ENCODE results near the gene PMEPA1.
A peak's percentile ranks its signal among the peaks of the same experiment; 100 is the strongest.

The PMEPA1 gene, protein sequence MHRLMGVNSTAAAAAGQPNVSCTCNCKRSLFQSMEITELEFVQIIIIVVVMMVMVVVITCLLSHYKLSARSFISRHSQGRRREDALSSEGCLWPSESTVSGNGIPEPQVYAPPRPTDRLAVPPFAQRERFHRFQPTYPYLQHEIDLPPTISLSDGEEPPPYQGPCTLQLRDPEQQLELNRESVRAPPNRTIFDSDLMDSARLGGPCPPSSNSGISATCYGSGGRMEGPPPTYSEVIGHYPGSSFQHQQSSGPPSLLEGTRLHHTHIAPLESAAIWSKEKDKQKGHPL

DNA sequence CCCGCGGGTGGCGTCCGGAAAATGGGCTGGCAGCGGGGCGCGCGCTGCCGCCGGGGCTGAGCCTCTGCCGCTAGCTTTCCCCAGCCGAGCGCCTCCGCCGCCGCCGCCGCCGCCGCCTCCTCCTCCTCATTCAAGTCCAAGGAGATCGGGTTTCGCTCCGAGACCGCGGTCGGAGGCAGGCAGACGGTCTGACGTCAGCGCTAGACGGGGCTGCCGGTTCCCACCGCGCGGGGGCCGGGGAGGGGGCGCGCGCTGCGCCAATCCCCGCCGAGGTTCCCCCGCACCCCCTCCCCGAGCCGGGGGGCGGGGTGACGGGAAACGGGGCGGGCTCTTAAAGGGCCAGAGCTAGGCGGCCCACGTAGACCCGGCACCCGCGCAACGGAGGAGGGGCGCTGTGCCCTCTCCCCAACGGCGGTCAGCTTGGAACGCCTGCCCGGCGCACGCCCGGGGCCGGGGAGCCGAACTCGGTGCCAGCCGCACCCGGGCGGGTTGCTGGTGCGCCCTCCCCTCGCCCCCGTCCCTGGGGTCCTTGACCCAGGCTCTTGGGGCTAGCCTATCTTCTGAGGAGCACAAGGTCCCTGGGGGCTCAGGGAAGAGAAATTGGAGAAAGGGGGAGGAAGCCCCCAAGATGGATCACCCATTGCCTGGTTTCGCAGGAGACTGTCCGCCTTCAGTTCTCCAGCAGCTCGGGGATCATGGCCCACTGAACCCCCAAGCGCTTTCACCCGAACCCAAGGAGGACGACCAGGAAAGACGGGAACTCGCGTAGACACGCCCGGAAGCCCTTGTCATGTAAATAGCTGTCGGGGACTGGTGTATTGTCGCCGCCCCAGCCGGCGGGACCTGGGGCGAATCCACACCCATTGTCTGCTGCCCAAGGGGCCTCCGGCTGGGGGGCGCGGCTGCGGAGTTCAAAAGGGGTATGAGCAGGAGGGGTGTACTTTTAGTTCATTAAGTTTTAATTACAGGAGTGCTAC, at the start of gene PMEPA1:
Gene PMEPA1, minus strand, starts transcription at position 193 of the 977 bp plus-strand sequence. CDS start 433 bp downstream, outside the sequence.
- DNase-seq, result peak; percentile 94 to 95

DNA sequence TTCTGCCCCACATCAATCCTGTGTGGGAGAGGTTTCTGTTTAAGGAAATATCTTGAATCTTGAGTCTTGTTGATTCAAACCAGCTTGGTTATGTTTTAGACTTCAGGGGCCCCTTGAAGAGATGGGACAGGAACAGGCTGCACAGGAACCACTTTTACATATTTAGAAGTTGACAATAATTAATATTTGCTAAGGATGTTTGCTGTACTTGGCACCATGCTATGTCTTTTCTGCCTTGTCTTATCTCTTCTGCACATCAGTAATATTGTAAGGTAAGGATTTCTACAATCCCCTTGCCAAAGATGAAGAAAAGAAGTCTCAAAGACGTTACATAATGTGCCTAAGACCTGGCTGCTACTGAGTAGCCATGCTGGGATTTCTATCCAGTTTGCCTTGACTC, 48.0 kb upstream of the PMEPA1 start:
- DNase-seq, result no peak

DNA sequence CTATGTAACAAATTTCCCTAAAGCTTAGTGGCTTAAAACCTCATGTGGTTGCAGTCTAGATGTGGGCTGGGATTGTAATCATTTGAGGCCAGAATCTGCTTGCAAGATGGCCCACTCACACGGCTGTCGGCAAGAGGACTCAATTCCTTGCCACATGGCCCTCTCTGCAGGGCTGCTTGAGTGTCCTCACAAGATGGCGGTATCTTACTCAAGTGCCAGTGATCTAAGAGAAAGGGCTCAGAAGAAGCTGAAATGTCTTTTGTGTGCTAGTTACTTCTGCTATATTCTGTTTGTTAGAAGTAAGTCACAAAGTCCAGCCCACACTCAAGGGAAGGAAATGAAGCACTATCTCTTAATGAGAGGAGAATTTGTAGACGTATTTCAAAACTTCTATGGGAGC, 47.1 kb upstream of the PMEPA1 start:
- no peak for DNase-seq

DNA sequence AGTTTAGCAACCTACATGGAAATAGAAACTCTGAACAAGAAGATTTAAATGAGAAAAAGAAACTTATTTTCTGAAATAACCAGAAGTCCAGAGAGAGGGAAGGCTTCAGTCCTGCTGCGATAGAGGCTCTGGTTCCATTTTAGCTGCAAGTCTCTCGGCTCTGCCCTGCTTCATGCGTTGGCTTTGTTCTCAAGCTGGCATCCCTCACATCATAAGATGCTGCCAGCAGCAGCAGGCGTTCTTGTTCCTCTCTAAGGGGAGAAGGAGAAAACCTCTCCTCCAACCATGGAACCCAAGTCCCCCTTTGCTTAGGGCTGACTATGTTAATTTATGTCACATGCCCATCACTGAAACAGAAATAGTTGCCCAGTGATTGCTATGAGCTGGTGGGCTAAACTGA, 46.4 kb upstream of the PMEPA1 start:
- no peak for DNase-seq

DNA sequence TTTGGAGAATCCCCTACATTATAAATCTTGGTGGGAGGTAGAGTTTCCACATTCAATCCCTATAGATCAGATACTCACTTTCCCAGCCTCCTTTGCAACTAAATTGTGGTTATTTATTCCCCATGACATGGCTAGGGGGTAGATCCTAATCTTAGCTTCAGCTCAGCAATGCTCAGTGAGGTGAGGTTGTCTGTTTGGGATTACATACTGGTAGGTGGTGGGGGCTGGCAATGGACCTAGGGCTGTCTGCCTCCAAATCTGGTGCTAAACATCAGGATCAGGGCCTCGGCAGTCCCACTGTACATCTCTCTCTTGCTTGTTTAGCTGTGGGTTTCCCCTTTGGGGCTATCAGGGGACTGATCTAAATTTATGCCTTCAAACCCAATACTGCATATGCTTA, 45.8 kb upstream of the PMEPA1 start:
- no peak for DNase-seq

DNA sequence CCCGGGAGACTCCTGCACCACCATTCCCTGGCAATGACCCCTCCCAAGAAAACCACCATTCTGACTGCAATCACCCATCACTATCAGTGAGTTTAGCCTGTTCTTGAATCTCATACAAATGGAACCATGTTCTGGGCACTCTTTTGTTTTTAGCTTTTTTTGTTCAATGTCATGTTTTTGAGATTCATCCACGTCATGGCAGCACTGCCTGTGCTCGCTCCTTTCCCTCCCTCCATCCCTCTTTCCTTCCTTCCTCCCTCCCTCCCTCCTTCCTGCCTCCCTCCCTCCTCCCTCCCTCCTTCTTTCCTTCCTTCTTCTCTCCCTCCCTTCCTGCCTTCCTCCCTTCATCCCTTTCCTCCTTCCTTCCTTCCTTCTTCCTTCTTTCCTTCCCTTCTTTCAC, 44.4 kb upstream of the PMEPA1 start:
- DNase-seq, result no peak

DNA sequence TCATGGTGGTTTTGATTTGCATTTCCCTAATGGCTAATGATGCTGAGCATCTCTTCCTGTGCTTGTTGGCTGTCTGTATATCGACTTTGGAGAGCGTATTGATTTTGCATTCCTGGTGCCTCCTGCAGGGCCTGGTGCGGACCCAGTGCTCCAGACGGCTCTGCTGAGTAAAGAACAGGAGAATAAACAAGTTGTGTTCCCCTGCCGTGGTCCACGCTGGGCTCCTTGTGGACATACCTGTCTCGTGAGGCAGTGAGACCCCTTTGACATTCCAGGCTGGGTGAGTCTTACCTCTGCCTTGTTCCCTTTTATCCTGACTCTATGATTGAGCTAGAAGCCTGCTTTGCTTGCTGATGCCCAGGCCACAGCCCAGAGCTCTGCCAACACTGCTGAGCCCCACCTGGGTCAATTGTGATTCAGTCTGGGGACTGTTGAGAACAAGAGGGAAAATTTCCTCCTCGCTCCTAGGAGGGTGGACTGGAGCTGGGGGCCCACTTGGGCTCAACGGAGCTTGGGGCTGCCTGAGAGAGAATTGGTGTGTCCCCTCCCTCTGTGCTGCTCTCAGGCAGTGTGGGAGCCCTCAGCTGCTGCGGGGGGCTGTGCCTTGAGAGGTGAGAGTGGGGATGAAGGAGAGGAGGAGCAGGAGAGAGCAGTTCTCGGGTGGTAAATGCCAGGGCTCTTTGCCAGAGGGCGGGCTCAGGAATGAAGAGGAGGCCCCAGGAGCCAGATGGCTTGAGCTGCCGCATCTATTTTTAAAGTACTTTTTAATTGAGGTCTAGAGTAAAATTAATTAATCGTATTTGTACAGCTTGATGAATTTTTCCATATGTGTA, 43.7 kb upstream of the PMEPA1 start:
- no peak for DNase-seq

DNA sequence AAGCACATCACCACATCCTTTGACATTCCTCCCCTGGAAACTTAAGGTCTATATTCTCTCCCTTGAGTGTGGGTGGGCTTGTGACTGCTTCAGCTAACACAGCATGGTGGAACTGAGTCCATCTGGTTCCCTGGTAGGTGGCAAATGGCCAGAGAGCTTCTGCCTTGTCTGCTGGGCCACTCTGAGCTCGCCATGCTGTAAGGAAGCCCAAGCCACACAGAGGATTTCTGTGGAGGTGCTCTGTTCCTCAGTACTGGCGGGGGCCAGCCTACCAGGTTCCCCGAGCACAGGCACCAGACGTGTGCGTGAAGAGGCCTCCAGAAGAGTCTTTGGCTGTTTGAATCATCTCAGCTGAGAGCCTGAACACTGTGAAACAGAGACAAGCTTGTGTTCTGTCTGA, 41.6 kb upstream of the PMEPA1 start:
- DNase-seq, result no peak

DNA sequence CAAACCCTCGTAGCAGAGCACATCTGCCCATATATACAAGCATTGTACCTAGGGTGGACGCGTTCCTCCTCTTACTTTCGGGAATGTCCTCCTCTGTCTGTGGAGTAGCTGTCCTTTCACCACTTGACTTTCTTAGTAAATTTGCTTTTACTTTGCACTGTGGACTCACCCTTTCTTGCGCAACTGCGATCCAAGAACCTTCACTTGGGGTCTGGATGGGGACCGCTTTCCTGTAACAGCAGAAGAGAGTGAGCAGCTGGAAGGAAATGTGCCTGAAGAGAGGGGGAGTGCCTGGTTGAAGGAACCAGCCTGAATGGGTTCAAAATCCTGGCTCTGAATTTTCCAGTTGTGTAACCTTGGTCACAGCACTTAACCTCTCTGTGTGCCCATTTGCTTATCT, 40.1 kb upstream of the PMEPA1 start:
- DNase-seq, result no peak

DNA sequence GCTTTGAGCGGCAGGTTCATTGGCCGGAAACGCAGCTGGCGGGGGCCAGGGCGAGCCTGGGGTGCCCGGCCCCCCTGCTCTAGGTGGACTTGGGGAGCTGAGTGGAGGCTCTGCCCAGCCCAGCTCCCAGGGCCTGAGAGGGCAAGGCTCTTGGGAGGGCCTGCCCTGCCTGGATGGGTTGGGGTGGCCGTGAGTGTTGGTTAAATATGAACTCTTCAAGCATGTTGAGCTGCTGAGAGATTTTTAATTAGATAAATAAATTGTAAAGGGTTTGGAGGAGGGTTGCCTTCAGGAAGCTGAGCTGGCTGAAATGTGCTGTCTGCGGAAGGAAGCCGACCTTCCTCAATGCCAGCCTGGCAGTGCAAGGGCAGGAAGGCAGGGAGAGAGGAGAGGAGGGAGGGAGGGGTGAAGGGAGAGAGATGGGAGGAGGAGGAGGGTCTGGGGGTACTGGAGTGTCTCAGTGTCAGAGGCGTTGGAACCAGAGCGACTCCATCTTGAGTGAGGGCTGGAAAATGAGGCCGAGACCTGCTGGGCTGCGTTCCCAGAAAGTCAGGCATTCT, 39.4 kb upstream of the PMEPA1 start:
- no peak for DNase-seq

DNA sequence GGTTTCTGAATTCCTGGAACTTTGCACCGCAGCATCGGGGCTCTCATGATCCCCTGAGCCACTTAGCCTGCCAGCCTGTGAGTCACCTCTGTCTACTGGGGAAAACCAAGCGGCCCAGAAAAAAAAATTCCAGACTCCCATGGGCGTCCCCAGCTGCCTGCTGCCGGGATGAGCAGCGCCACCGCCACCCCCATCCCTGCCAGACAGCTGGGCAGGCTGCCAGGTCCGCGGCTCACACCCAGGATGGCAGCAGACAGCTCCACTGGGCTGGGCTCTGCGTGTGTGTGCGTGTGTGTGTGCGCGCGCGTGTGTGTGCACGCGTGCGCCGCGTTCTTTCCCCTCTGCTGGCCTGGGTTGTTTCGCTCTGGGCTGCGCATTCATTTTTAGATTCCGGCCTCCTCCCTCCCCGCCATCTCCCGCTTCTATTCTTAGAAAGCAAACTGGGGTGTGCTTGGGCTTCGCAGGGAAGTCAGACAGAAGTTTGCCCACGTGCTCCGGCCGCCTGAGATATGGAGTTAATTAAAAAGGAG, 38.9 kb upstream of the PMEPA1 start:
- DNase-seq, result peak; percentile 23 to 42

DNA sequence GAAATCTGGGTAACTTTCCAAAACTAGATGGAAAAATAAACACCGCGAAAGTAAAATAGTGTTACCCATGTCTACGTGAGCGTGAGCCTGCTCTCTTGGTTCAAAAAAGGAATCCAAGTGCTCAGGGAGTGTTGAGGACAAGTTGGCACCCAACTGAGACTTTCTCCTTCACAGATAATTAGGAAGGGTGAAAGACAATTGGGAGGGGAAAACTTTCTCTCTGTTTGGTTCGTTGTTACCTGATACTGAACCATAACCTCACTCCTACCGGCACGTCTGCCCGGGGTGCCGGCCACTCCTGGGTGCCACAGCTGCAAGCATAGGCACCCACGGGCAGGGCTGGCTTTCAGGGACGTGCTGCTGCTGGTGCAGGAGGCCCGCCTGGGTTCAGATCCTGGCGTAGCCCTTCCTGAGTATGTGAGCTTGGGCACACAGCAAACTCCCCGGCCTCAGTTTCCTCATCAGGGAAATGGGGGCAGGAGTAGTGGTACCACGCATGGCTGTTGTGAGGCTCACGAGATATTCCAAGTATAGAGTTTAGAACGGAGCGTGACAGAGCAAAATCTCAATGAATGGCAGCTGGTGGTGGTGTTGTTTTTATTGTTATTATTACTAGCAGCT, 38.2 kb upstream of the PMEPA1 start:
- DNase-seq, result no peak

DNA sequence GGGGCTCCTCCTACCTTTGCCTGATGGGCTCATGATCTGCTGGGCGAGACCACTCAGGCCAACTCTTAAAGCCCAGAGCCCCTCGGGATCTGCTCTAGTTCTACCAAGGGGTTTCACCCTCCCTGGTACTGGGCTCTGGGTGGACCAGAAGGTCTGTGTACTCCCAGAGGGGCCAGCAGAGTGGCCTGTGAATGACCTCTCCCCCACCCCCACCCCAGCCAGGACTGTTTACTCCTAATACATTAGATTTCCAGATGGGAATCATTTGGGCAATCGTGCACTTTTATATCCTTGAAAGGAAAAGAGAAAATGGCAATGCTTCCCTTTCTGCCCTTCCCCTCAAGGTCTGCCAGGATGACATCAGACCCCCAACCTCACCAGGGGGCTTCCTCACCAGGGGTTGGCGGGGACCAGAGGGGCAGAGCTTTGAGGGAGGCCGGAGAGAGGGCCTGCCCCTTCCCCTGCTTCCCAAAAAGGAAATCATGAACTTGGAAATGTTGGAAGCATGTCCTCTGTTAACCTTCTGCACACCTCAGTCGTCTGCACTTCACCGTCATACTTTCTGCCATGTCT, 37.1 kb upstream of the PMEPA1 start:
- no peak for DNase-seq

DNA sequence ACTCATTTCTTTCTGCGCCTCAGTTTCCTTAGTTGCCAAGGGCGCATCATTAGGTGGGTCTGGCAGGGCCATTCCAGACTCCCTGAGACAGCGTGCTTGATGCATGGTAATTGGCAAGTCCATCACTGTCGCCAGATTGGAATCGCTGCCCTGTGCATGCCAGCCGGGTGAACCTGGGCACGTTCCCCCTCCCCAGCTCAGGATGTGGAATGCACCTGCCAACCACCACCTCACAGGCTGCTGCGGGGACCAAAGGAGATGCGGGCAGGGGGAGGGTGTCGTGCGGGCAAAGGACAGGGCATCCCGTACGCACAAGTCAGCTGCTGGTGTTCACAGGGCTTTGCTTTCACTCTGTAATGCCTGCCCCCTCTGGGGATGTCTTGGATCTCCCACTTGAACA, 36.4 kb upstream of the PMEPA1 start:
- no peak for DNase-seq

DNA sequence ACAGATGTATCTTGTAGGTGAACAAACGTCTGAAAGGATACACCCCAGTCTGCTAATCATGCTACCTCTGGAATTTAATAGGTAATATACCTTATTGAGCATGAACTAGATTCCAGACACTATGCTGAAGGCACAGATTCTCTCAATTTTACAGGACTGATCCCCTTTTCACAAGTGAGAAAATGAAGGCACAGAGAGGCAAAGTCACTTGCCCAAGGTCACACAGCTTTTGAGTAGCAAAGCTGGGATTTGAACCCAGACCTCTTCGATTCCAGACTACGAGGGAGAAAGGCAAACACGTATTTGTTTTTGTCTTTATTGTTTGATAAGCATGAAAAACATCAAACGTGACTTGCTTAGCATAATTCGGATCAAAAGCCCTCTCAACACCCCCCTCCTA, 34.4 kb upstream of the PMEPA1 start:
- no peak for DNase-seq

DNA sequence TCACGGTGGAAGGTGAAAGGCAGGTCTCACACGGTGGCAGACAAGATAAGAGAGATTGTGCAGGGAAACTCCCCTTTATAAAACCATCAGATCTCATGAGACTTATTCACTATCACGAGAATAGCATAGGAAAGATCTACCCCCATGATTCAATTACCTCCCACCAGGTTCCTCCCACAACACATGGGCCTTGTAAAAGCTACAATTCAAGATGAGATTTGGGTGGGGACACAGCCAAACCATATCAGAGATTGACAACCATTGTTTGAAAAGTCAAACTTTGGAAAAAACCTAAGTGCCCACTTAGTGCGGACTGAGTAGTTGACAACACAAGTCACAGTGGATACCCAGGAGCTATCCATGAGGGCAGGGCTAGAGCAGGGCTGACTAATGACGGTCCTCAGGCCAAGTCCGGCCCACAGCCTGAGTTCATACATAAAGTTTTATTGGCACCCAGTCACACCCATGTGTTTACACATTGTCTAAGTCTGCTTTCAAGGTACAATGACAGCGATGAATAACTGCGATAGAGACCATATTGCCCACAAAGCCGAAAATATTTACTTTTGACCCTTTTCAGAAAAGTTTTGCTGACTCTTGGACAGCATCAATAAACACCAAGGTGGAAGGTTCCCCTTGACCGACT, 33.8 kb upstream of the PMEPA1 start:
- DNase-seq, result no peak

DNA sequence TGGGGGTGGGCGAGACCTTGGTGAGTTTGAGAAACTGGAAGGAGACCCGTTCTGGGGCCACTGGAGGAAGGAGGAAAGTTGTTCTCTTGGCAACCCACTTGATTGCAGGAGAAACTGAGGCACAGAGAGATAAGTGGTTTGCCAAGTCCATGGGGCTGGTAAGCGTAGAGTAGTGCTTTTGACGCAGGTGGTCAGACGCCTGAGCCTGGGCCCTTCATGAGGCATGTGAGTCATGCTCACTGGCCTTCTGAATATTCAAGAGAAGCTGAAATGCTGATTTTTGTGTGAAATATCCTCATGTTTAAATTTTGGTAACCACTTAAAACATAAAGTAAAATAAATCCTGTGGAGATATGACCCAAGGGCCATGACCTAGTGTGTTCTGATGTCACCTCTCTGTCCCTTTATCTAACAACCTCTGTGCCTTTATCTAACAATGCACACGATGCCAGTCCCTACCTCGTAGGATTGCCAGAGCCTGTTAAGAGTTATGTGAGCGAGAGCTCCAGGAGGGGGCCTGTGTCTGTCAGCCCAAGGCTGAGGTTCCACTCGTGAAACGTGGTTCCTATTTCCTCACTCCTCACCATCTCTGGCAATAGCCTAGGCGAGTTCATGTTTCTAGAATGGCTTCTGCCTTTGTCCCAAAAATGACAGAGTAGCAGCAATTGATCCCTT, 32.8 kb upstream of the PMEPA1 start:
- DNase-seq, result no peak

DNA sequence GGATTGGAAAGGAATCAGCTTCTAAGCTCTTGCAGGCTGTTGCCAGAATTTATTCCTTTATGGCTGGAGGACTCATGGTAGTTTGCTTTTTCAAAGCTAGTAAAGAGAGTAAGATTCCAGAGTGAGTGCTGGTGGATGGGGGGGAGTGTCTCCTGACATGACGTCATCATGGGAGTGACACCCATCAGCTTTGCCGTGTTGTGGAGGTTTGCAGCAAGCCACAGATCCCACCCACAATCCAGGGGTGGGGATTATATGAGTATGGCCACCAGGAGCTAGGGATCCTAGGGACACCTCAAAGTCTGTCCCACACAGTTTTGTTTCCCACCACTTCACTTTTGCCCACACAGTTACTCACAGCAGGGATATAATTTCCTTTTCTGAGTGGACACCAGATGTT, 28.7 kb upstream of the PMEPA1 start:
- DNase-seq, result no peak

DNA sequence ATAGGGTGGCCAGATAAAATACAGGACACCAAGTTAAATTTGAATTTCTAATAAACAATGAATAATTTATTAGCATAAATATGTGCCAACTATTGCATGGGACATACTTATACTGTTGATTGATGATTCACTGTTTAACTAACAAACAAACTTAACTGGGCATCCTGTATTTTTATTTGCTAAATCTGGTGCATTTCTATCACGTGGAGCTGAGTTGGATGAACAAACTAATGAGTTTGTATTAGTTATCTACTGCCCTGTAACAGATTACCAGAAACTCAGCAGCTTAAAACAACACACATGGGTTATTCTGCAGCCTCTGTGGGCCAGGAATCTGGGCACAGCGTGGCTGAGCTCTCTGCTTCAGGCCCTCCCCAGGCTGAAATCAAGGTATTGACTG, 28.2 kb upstream of the PMEPA1 start:
- no peak for DNase-seq

DNA sequence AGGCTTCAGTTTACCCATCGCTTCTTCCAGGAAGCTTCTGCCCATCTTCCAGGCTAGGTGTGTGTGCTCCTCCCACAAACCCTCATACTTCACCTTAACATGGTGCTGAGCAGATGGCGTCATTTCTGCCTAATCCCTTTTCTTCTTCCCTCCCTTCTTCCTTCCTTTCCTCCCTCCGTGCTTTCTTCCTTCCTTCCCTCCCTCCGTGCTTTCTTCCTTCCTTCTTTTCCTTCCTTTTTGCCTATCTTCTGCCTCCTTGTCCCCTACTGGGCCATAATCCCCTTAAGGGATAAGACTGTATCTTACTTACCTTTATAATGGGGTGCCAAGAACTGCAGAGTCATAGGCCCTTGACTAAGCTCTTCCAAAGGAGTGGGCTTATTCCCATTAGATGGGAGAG, 27.5 kb upstream of the PMEPA1 start:
- DNase-seq, result no peak

Data from CD4-positive, alpha-beta T cell treated with Interleukin-1 beta for 1 hour (primary cell).